ENCODE data around the gene CYB561.
A peak's percentile ranks its signal among the peaks of the same experiment; 100 is the strongest.

DNA sequence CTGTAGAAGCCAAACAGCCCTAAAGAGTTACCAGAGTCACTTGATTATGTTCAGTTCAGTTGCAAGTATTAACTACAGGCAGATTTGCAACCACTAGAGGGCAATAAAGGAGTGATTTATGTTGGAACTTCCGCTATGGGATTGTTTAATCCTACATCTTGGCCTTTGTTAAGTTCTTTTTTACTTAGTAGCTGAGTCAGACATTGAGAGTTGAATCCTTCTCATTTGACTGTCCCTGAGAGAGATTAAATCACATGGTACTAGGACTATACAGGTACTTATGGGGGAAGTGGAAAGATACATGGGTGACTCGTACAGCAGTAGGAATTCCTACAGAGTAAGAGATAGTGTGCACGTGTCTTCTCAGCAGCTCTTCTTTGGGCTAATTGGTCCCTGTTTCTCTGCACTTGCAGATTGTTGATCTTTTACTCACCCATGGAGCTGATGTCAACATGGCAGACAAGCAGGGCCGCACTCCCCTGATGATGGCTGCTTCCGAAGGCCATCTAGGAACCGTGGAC is 40.3 kb downstream of the CYB561 start:
- TF ChIP-seq, protein P1, sequence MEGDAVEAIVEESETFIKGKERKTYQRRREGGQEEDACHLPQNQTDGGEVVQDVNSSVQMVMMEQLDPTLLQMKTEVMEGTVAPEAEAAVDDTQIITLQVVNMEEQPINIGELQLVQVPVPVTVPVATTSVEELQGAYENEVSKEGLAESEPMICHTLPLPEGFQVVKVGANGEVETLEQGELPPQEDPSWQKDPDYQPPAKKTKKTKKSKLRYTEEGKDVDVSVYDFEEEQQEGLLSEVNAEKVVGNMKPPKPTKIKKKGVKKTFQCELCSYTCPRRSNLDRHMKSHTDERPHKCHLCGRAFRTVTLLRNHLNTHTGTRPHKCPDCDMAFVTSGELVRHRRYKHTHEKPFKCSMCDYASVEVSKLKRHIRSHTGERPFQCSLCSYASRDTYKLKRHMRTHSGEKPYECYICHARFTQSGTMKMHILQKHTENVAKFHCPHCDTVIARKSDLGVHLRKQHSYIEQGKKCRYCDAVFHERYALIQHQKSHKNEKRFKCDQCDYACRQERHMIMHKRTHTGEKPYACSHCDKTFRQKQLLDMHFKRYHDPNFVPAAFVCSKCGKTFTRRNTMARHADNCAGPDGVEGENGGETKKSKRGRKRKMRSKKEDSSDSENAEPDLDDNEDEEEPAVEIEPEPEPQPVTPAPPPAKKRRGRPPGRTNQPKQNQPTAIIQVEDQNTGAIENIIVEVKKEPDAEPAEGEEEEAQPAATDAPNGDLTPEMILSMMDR (conservative IDR thresholded peaks at IDR 0.05; ENCODE audit: low read depth, low read length) = peak; percentile 95
- TF ChIP-seq EZH2 (IDR thresholded peaks at IDR 0.05; ENCODE audit: low read length, unreplicated experiment) = no peak
